ENCODE results near the gene SIGLEC1. TPM values are rescaled to one million over a fixed set of nuclear protein-coding genes. Genes with fewer than 3 reads are reported as not detected.

Gene SIGLEC1
- total RNA-seq, 4 donors from 2014 or later: 0.60 to 3.5 (median 1.1) TPM

GRCh38 chr20:3714092-3714491 is 1.7 kb upstream of the SIGLEC1 start:
- Histone ChIP-seq H3K4me3 (no peak overlapping the region), H3K4me1 (peaks cover 15% of the 10 kb centered on the region), H3K27me3 (no peaks in the 10 kb centered on the region), H3K36me3 (no peaks in the 10 kb centered on the region), H3K27ac (no peak overlapping the region), H3K9me3 (no peaks in the 10 kb centered on the region)
- DNase-seq (ENCODE audit: low spot score in 2 of 2): no peak
- WGBS: 74% methylated on average over 4 of the region's 4 CpGs
- TF ChIP-seq POLR2AphosphoS5 (IDR thresholded peaks at IDR 0.05) (no peak), EP300 (IDR thresholded peaks at IDR 0.05) (no peak), CTCF (IDR thresholded peaks at IDR 0.05) (no peak), POLR2A (IDR thresholded peaks at IDR 0.05) (no peak)

- Histone ChIP-seq H3K4me3 (peak overlapping the region; percentile 17), H3K9me3 (no peaks in the 10 kb centered on the region), H3K36me3 (no peaks in the 10 kb centered on the region), H3K27me3 (no peaks in the 10 kb centered on the region), H3K27ac (no peak overlapping the region), H3K4me1 (peaks cover 15% of the 10 kb centered on the region)
- DNase-seq (ENCODE audit: low spot score in 2 of 2): no peak
- 74% methylated on average over 4 of the region's 4 CpGs for WGBS
- TF ChIP-seq EP300 (IDR thresholded peaks at IDR 0.05) (no peak), POLR2A (IDR thresholded peaks at IDR 0.05) (no peak), CTCF (IDR thresholded peaks at IDR 0.05) (no peak), POLR2AphosphoS5 (IDR thresholded peaks at IDR 0.05) (no peak)
Measured at GRCh38 chr20:3711484-3711941, 887 bp downstream of the SIGLEC1 start.

GRCh38 chr20:3710703-3711483 is 1.5 kb downstream of the SIGLEC1 start:
- no peaks in the 10 kb centered on the region for H3K9me3 ChIP-seq
- peak in 1 of 2 donors; percentile 91 for DNase-seq (ENCODE audit: low spot score in 2 of 2)
- H3K4me1 ChIP-seq: peaks cover 15% of the 10 kb centered on the region
- H3K4me3 ChIP-seq: peak overlapping the region; percentile 17
- H3K27me3 ChIP-seq: no peaks in the 10 kb centered on the region
- H3K27ac ChIP-seq: no peak overlapping the region
- TF ChIP-seq EP300 (IDR thresholded peaks at IDR 0.05) (no peak), CTCF (IDR thresholded peaks at IDR 0.05) (peak; percentile 87 to 92)
- 24% methylated on average over 9 of the region's 18 CpGs for WGBS
- no peaks in the 10 kb centered on the region for H3K36me3 ChIP-seq

- TF ChIP-seq POLR2A (IDR thresholded peaks at IDR 0.05) (no peak), CTCF (IDR thresholded peaks at IDR 0.05) (no peak), POLR2AphosphoS5 (IDR thresholded peaks at IDR 0.05) (no peak), EP300 (IDR thresholded peaks at IDR 0.05) (no peak)
- peaks cover 15% of the 10 kb centered on the region for H3K4me1 ChIP-seq
- no peaks in the 10 kb centered on the region for H3K27me3 ChIP-seq
- no peak for DNase-seq (ENCODE audit: low spot score in 2 of 2)
- no peaks in the 10 kb centered on the region for H3K36me3 ChIP-seq
- no peak overlapping the region for H3K4me3 ChIP-seq
- no peaks in the 10 kb centered on the region for H3K9me3 ChIP-seq
- 40% methylated on average over 6 of the region's 6 CpGs for WGBS
- H3K27ac ChIP-seq: no peak overlapping the region
Measured at GRCh38 chr20:3710011-3710466, 2.4 kb downstream of the SIGLEC1 start.

- TF ChIP-seq POLR2A (IDR thresholded peaks at IDR 0.05): no peak
- TF ChIP-seq POLR2AphosphoS5 (IDR thresholded peaks at IDR 0.05): no peak
- no peak for TF ChIP-seq EP300 (IDR thresholded peaks at IDR 0.05)
- TF ChIP-seq CTCF (IDR thresholded peaks at IDR 0.05): no peak
- Histone ChIP-seq H3K36me3 (no peaks in the 10 kb centered on the region), H3K27ac (no peak overlapping the region), H3K4me3 (no peak overlapping the region), H3K4me1 (peaks cover 15% of the 10 kb centered on the region), H3K27me3 (no peaks in the 10 kb centered on the region), H3K9me3 (no peaks in the 10 kb centered on the region)
- WGBS: 94% methylated on average over 3 of the region's 3 CpGs
- DNase-seq (ENCODE audit: low spot score in 2 of 2): no peak
Measured at GRCh38 chr20:3707508-3707899, 4.9 kb downstream of the SIGLEC1 start.
